Breast epithelium (tissue), 4 donors: ENCODE results near the gene IGLON5. TPM values are rescaled to one million over a fixed set of nuclear protein-coding genes. Genes with fewer than 3 reads are reported as not detected.

ENCODE experiments used
- DNase-seq, 2 donors: peaks; one replicate each; pipeline ENCODE4 v3.0.0-alpha.2; 2019; ENCODE audit warnings: low spot score in 2 of 2
- H3K27ac ChIP-seq, 2 donors: fragments of 200-600 bp; sonication (generic) in 1 of 2; one replicate each; pipeline ENCODE4 v1.5.1; 2016 to 2019; ENCODE audit warnings: mild to moderate bottlenecking in 1 of 2
- H3K27me3 ChIP-seq, 2 donors: fragments of 200-600 bp; sonication (generic) in 1 of 2; one replicate each; pipeline versions ENCODE4 v1.5.1 to v1.6.0; 2017 to 2019; ENCODE audit warnings: control low read depth in 1 of 2, mild to moderate bottlenecking in 1 of 2
- H3K36me3 ChIP-seq: fragments of 200-600 bp; one replicate; pipeline ENCODE4 v1.5.1; 2019
- H3K4me1 ChIP-seq, 2 donors: fragments of 200-600 bp; sonication (generic); one replicate each; pipeline ENCODE4 v1.5.1; 2016 to 2019; ENCODE audit warnings: control low read depth in 1 of 2
- H3K4me3 ChIP-seq, 3 donors: fragments of 200-600 bp; sonication (generic); 1 replicate in 2 of 3; 2 replicates in 1 of 3; pipeline ENCODE4 v1.5.1; 2016 to 2019; ENCODE audit warnings: mild to moderate bottlenecking in 3 of 3, moderate library complexity in 2 of 3
- H3K9me3 ChIP-seq, 2 donors: fragments of 200-600 bp; sonication (generic) in 1 of 2; one replicate each; pipeline ENCODE4 v1.5.1; 2016 to 2019; ENCODE audit warnings: control low read depth in 1 of 2
- CTCF ChIP-seq, 3 donors: fragments of 450-650 bp; IDR thresholded peaks; one replicate each; pipeline ENCODE4 v1.5.1; 2016 to 2017; ENCODE audit warnings: antibody characterized with exemption in 3 of 3, mild to moderate bottlenecking in 3 of 3, moderate library complexity in 3 of 3
- POLR2A ChIP-seq: fragments of 450-650 bp; IDR thresholded peaks from one replicate; pipeline ENCODE4 v1.6.1; 2016; ENCODE audit warnings: antibody characterized with exemption, mild to moderate bottlenecking, moderate library complexity
- POLR2AphosphoS5 ChIP-seq, 3 donors: sonication (generic); formaldehyde crosslinking; IDR thresholded peaks; one replicate each; pipeline ENCODE4 v1.6.1; 2017; ENCODE audit warnings: antibody characterized with exemption in 3 of 3
- intact Hi-C: fragments of 100-400 bp; cut with DNase I; formaldehyde crosslinking; loops from one replicate; pipeline ENCODE4 v1.15.1; 2023; ENCODE audit warnings: low total_unique reads
- total RNA-seq, 3 donors: library from RNA; depleted of rRNA; stranded (reverse); fragments of >200 nt; gene quantifications; one replicate each; pipeline ENCODE4 v1.1.0, GENCODE V29; 2016

The IGLON5 gene
- total RNA-seq, 3 donors from 2014 or later: 0.66 TPM; not detected in 2

- intact Hi-C loops: no loop called here
- Histone ChIP-seq H3K9me3 (no peaks in the 10 kb centered on the region), H3K27me3 (no peaks in the 10 kb centered on the region), H3K27ac (peak within 1 kb of the TSS in 1 of 2 donors; percentile 12), H3K4me1 (no peaks in the 10 kb centered on the region), H3K36me3 (no peaks in the 10 kb centered on the region), H3K4me3 (no peak within 1 kb of the TSS)
- no peak for DNase-seq
- TF ChIP-seq CTCF (IDR thresholded peaks at IDR 0.05) (no peak), POLR2A (no peak), POLR2AphosphoS5 (IDR thresholded peaks at IDR 0.05) (no peak)
Measured at GRCh38 chr19:51341976-51342580, 30.6 kb downstream of the IGLON5 start, which contains the start of gene VSIG10L. Gene VSIG10L (minus strand): TSS chr19:51342139. CDS start chr19:51342124, 15 bp downstream.

GRCh38 chr19:51342631-51343569, 31.5 kb downstream of the IGLON5 start:
- peak overlapping the region in 1 of 2 donors; percentile 12 for H3K27ac ChIP-seq
- no peaks in the 10 kb centered on the region for H3K4me1 ChIP-seq
- H3K4me3 ChIP-seq: no peak overlapping the region
- no peaks in the 10 kb centered on the region for H3K27me3 ChIP-seq
- no peak for DNase-seq
- intact Hi-C loops: no loop called here
- no peaks in the 10 kb centered on the region for H3K36me3 ChIP-seq
- TF ChIP-seq CTCF (IDR thresholded peaks at IDR 0.05): no peak
- TF ChIP-seq POLR2AphosphoS5 (IDR thresholded peaks at IDR 0.05): no peak
- TF ChIP-seq POLR2A: no peak
- H3K9me3 ChIP-seq: no peaks in the 10 kb centered on the region

GRCh38 chr19:51345076-51345620, 33.7 kb downstream of the IGLON5 start:
- intact Hi-C loops: loop anchor here (2.0 kb wide), 1 partner anchor 46 kb away; the partner anchor contains the start of gene C19orf84
- Histone ChIP-seq H3K4me3 (no peak overlapping the region), H3K27me3 (no peaks in the 10 kb centered on the region), H3K27ac (no peak overlapping the region), H3K4me1 (no peaks in the 10 kb centered on the region), H3K9me3 (no peaks in the 10 kb centered on the region), H3K36me3 (no peaks in the 10 kb centered on the region)
- no peak for TF ChIP-seq POLR2AphosphoS5 (IDR thresholded peaks at IDR 0.05)
- no peak for TF ChIP-seq POLR2A
- TF ChIP-seq CTCF (IDR thresholded peaks at IDR 0.05): no peak
- DNase-seq: no peak

GRCh38 chr19:51346742-51347141, 35.3 kb downstream of the IGLON5 start:
- Histone ChIP-seq H3K9me3 (no peaks in the 10 kb centered on the region), H3K4me3 (no peak overlapping the region), H3K36me3 (no peaks in the 10 kb centered on the region), H3K27ac (no peak overlapping the region), H3K4me1 (no peaks in the 10 kb centered on the region), H3K27me3 (no peaks in the 10 kb centered on the region)
- intact Hi-C loops: no loop called here
- TF ChIP-seq POLR2A: no peak
- no peak for TF ChIP-seq POLR2AphosphoS5 (IDR thresholded peaks at IDR 0.05)
- no peak for TF ChIP-seq CTCF (IDR thresholded peaks at IDR 0.05)
- no peak for DNase-seq
